Spleen (tissue), 11 donors: ENCODE results near the gene SLC22A23. TPM values are rescaled to one million over a fixed set of nuclear protein-coding genes. Genes with fewer than 3 reads are reported as not detected.
A peak's percentile ranks its signal among the peaks of the same experiment; 100 is the strongest.

Source experiments
- DNase-seq: peaks from one replicate; pipeline ENCODE4 v3.0.0-alpha.2; 2020
- H3K27ac ChIP-seq, 8 donors: fragments of 200-600 bp; sonication (generic) in 7 of 8; 1 replicate in 4 of 8; 2 replicates in 4 of 8; pipeline versions ENCODE4 v1.5.0 to v1.8.0; 2016 to 2021; ENCODE audit warnings: inconsistent platforms in 4 of 8, mild to moderate bottlenecking in 4 of 8, moderate library complexity in 1 of 8
- H3K27me3 ChIP-seq, 7 donors: fragments of 200-600 bp; sonication (generic) in 6 of 7; replicated peaks in 1 of 7; 1 replicate in 4 of 7; 2 replicates in 3 of 7; pipeline versions ENCODE4 v1.5.0 to v1.8.0; 2016 to 2021; ENCODE audit warnings: inconsistent platforms in 3 of 7, mild to moderate bottlenecking in 1 of 7
- H3K36me3 ChIP-seq, 6 donors: fragments of 200-600 bp; sonication (generic) in 5 of 6; 1 replicate in 4 of 6; 2 replicates in 2 of 6; pipeline versions ENCODE4 v1.5.0 to v1.8.0; 2016 to 2021; ENCODE audit warnings: inconsistent platforms in 2 of 6
- H3K4me1 ChIP-seq, 6 donors: fragments of 200-600 bp; sonication (generic) in 5 of 6; 1 replicate in 3 of 6; 2 replicates in 3 of 6; pipeline versions ENCODE4 v1.5.0 to v1.8.0; 2016 to 2021; ENCODE audit warnings: inconsistent platforms in 3 of 6
- H3K4me3 ChIP-seq, 8 donors: fragments of 200-600 bp; sonication (generic) in 7 of 8; 1 replicate in 4 of 8; 2 replicates in 4 of 8; pipeline versions ENCODE4 v1.5.0 to v1.8.0; 2016 to 2021; ENCODE audit warnings: inconsistent platforms in 4 of 8, mild to moderate bottlenecking in 4 of 8, moderate library complexity in 2 of 8
- H3K9me3 ChIP-seq, 8 donors: fragments of 200-600 bp; sonication (generic) in 7 of 8; 1 replicate in 4 of 8; 2 replicates in 4 of 8; pipeline versions ENCODE4 v1.5.0 to v1.8.0; 2016 to 2021; ENCODE audit warnings: inconsistent platforms in 4 of 8
- POLR2A ChIP-seq, 3 donors: fragments of 450-650 bp; IDR thresholded peaks; one replicate each; pipeline ENCODE4 v1.5.1; 2017; ENCODE audit warnings: antibody characterized with exemption in 3 of 3, mild to moderate bottlenecking in 1 of 3
- POLR2AphosphoS5 ChIP-seq, 3 donors: sonication (generic); formaldehyde crosslinking; IDR thresholded peaks; one replicate each; pipeline ENCODE4 v1.5.1; 2017; ENCODE audit warnings: antibody characterized with exemption in 3 of 3
- WGBS, 5 donors: extraction: QIAGEN DNeasy Blood & Tissue Kit in 3 of 5; methylation state at CpG; one replicate each; pipeline versions ENCODE4 v1.1.5 to v1.1.7; 2013 to 2018; 5-methylcytosine and 5-hydroxymethylcytosine counted together
- intact Hi-C: fragments of 100-400 bp; cut with DNase I; formaldehyde crosslinking; loops from one replicate; pipeline ENCODE4 v1.15.0; 2023; ENCODE audit warnings: low total_unique reads
- polyA plus RNA-seq, 3 donors: library from polyadenylated mRNA; stranded (reverse); fragments of 200-250 nt; gene quantifications; one replicate each; pipeline ENCODE4 v1.2.1, GENCODE V29; 2013
- total RNA-seq, 7 donors: library from RNA; depleted of rRNA in 3 of 7; stranded (reverse); fragments of >200 nt in 3 of 7; fragmentation: NEBNext Ultra II Directional in 4 of 7; extraction: Animal tissue kit (Norgen Biotek cat#: 25700) in 4 of 7; gene quantifications; one replicate each; pipeline versions ENCODE4 v1.1.0 to v1.2.1, GENCODE V29; 2016 to 2021
- TF ChIP-seq, protein P1 (sequence below), 11 experiments: fragments of 200-600 bp in 7 of 11; fragments of 450-650 bp in 4 of 11; sonication (generic) in 4 of 11; IDR thresholded peaks in 8 of 11; conservative IDR thresholded peaks in 3 of 11; 1 replicate in 7 of 11; 2 replicates in 4 of 11; pipeline versions ENCODE4 v1.4.0 to v1.8.0; 2016 to 2021; ENCODE audit warnings: antibody characterized with exemption in 11 of 11, inconsistent platforms in 4 of 11, mild to moderate bottlenecking in 1 of 11
- donor health status: healthy with polysubstance abuse.
- donor health status: DM: no; HTN: no; CAD: no; lungs with moderate emphysema.
- donor health status: DM: no; HTN: no; CAD: no.
- donor health status: Bipolar disorder and iron deficiency.
- donor health status: healthy.
- donor health status: DM: no; HTN: no; CAD: no.
- donor health status: DM: yes; HTN: yes; CAD: no.

The SLC22A23 gene
- total and polyA plus RNA-seq, 10 donors, result 1.9 to 22.6 (median 18.3) TPM

DNA sequence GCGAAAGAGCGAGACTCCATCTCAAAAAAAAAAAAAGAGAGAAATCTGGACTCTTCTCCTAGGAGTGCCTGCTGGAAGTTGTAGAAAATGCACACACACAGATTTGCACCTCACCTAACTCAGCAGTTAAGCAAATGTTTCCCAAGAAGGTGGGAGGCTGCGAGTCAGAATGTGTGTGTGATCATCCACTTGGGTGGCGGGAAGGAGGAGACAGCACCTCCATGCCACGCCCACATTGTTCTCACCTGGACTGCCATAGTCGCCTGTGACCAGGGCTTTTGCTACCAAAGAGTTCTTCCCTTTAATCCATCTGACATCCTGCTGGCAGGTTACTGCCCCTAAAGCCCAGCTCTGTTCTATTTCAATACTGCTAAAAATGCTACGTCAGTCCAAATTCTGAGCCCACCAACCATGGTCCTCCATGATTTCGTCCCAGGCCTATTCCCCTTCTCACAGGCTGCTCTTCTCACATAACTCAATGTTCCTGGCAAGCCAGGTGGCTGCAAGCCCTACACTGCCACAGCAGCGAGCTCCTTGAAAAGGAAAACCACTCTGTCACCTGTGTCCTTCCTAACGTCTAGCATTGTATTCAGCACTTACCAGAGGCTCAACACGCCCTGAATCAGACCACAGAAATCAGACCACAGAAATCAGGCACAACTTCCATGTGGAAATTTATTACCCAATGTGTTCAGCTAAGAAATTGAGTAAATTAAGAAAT, 120.6 kb downstream of the SLC22A23 start:
- intact Hi-C loops, result no loop called here
- no peak overlapping the region for H3K27ac ChIP-seq
- H3K27me3 ChIP-seq, result peaks cover 0 to 9% (median 0%) of the 10 kb centered on the region in 7 donors
- no peaks in the 10 kb centered on the region for H3K36me3 ChIP-seq
- no peak for TF ChIP-seq POLR2A (IDR thresholded peaks at IDR 0.05)
- no peak for TF ChIP-seq POLR2AphosphoS5 (IDR thresholded peaks at IDR 0.05)
- TF ChIP-seq, protein P1, sequence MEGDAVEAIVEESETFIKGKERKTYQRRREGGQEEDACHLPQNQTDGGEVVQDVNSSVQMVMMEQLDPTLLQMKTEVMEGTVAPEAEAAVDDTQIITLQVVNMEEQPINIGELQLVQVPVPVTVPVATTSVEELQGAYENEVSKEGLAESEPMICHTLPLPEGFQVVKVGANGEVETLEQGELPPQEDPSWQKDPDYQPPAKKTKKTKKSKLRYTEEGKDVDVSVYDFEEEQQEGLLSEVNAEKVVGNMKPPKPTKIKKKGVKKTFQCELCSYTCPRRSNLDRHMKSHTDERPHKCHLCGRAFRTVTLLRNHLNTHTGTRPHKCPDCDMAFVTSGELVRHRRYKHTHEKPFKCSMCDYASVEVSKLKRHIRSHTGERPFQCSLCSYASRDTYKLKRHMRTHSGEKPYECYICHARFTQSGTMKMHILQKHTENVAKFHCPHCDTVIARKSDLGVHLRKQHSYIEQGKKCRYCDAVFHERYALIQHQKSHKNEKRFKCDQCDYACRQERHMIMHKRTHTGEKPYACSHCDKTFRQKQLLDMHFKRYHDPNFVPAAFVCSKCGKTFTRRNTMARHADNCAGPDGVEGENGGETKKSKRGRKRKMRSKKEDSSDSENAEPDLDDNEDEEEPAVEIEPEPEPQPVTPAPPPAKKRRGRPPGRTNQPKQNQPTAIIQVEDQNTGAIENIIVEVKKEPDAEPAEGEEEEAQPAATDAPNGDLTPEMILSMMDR (IDR thresholded peaks at IDR 0.05 in 8 of 11, conservative IDR thresholded peaks at IDR 0.05 in 3 of 11), result no peak
- no peak overlapping the region for H3K4me3 ChIP-seq
- no peaks in the 10 kb centered on the region for H3K9me3 ChIP-seq
- WGBS, 5 donors, result 69 to 76% (median 73%) methylated on average over 11 of the region's 11 CpGs
- no peak for DNase-seq
- peaks cover 5 to 38% (median 33%) of the 10 kb centered on the region in 6 donors for H3K4me1 ChIP-seq

DNA sequence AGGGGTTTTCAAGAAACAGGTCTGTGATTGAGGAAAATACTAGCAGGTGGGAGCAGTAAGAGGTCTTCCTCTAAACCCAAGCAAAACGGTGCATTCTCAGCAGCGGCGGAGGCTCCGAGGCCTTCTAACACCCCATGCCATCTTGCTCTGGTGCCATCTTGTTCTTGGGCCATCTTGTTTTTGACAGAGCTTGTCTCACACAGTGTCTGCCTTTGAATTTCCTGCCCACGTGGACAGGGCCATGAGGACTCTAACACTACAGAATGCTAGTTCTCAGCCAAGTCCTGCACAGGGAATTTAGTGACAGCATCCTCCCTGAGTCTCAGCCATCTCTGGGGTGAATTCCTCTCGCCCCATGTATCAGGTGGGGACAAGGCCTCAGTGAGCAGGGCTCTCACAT, 121.7 kb downstream of the SLC22A23 start:
- H3K27ac ChIP-seq, result peak overlapping the region in 2 of 8 donors; percentile 17 to 52
- DNase-seq, result no peak
- H3K36me3 ChIP-seq, result no peaks in the 10 kb centered on the region
- peaks cover 0 to 9% (median 0%) of the 10 kb centered on the region in 7 donors for H3K27me3 ChIP-seq
- H3K4me1 ChIP-seq, result peaks cover 5 to 38% (median 31%) of the 10 kb centered on the region in 6 donors
- intact Hi-C loops, result no loop called here
- WGBS, 5 donors, result 82 to 95% (median 93%) methylated on average over 6 of the region's 6 CpGs
- no peak overlapping the region for H3K4me3 ChIP-seq
- TF ChIP-seq, protein P1 (IDR thresholded peaks at IDR 0.05 in 8 of 11, conservative IDR thresholded peaks at IDR 0.05 in 3 of 11), result no peak
- TF ChIP-seq POLR2A (IDR thresholded peaks at IDR 0.05), result no peak
- no peak for TF ChIP-seq POLR2AphosphoS5 (IDR thresholded peaks at IDR 0.05)
- H3K9me3 ChIP-seq, result no peaks in the 10 kb centered on the region

DNA sequence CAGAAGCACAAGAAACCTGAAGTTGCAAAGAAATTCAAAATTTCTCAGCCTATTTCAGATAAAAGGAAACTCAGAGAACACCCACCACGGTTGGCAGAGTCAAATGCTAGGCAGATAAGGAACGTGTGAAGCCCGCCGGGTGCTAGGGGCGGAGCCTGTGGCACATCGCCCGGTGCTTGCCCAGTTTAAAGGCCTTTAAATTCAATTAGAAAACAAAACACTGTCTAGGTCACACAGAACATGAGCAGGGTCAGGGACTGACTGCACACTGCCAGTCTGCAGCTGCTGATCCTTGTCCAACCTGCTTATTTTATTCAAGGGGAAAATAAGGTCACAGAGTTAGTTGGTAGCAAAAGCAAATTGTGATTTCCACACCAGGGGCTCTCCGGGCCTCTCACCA, 122.3 kb downstream of the SLC22A23 start:
- Histone ChIP-seq H3K4me3 (no peak overlapping the region), H3K27ac (peak overlapping the region in 3 of 8 donors; percentile 17 to 52 (median 22)), H3K9me3 (no peaks in the 10 kb centered on the region), H3K36me3 (no peaks in the 10 kb centered on the region), H3K27me3 (peaks cover 0 to 9% (median 0%) of the 10 kb centered on the region in 7 donors), H3K4me1 (peaks cover 5 to 38% (median 31%) of the 10 kb centered on the region in 6 donors)
- 48 to 63% (median 53%) methylated on average over 8 of the region's 8 CpGs for WGBS, 5 donors
- no peak for TF ChIP-seq POLR2A (IDR thresholded peaks at IDR 0.05)
- TF ChIP-seq POLR2AphosphoS5 (IDR thresholded peaks at IDR 0.05), result peak in 2 of 3 donors; percentile 29 to 65
- peak; percentile 51 for DNase-seq
- intact Hi-C loops, result no loop called here

DNA sequence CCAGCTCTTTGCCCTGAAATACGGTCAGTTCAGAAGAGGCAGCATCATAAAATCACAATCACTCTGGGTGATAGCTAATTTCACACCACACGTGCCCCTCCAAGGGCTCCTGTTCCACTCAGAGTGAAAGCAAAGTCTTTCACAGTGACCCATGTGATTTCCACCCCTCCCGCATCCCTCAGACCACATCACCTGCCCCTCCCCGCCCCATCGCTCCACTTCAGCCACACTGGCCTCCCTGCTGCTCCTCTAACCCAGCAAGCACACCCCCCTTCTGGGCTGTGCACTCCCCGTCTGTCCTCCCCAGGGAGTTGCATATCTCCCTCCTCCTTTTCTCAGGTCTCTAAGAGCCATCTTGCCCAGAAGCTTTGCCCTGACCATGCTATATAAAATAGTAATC, 123.6 kb downstream of the SLC22A23 start:
- DNase-seq, result no peak
- TF ChIP-seq POLR2A (IDR thresholded peaks at IDR 0.05) (no peak), POLR2AphosphoS5 (IDR thresholded peaks at IDR 0.05) (no peak)
- TF ChIP-seq, protein P1 (IDR thresholded peaks at IDR 0.05 in 8 of 11, conservative IDR thresholded peaks at IDR 0.05 in 3 of 11), result no peak
- Histone ChIP-seq H3K4me1 (peaks cover 5 to 31% (median 26%) of the 10 kb centered on the region in 6 donors), H3K36me3 (no peaks in the 10 kb centered on the region), H3K9me3 (no peaks in the 10 kb centered on the region), H3K27ac (no peak overlapping the region), H3K4me3 (no peak overlapping the region), H3K27me3 (peaks cover 0 to 9% (median 0%) of the 10 kb centered on the region in 7 donors)
- intact Hi-C loops, result no loop called here
- WGBS, 5 donors, result 70 to 87% (median 79%) methylated on average over 6 of the region's 6 CpGs
